Gastroesophageal sphincter (tissue), 3 donors: ENCODE data around the gene TMEM221.

Source experiments
- CTCF ChIP-seq, 4 experiments: fragments of 200-600 bp in 2 of 4; fragments of 450-650 bp in 2 of 4; sonication (generic) in 1 of 4; IDR thresholded peaks; one replicate each; pipeline ENCODE4 v1.5.1; 2017 to 2019; ENCODE audit warnings: antibody characterized with exemption in 4 of 4, mild to moderate bottlenecking in 2 of 4, moderate library complexity in 2 of 4
- POLR2A ChIP-seq, 2 donors: fragments of 450-650 bp; IDR thresholded peaks; one replicate each; pipeline ENCODE4 v1.6.1; 2017; ENCODE audit warnings: antibody characterized with exemption in 2 of 2, mild to moderate bottlenecking in 2 of 2, moderate library complexity in 1 of 2
- POLR2AphosphoS5 ChIP-seq: sonication (generic); formaldehyde crosslinking; IDR thresholded peaks from one replicate; pipeline ENCODE4 v1.6.1; 2017; ENCODE audit warnings: antibody characterized with exemption

GRCh38 chr19:17431417-17431816 is 17.1 kb downstream of the TMEM221 start:
- TF ChIP-seq CTCF (IDR thresholded peaks at IDR 0.05) (no peak), POLR2AphosphoS5 (no peak), POLR2A (IDR thresholded peaks at IDR 0.05) (no peak)
